ENCODE measurements around the gene MYRF.

The MYRF gene

DNA sequence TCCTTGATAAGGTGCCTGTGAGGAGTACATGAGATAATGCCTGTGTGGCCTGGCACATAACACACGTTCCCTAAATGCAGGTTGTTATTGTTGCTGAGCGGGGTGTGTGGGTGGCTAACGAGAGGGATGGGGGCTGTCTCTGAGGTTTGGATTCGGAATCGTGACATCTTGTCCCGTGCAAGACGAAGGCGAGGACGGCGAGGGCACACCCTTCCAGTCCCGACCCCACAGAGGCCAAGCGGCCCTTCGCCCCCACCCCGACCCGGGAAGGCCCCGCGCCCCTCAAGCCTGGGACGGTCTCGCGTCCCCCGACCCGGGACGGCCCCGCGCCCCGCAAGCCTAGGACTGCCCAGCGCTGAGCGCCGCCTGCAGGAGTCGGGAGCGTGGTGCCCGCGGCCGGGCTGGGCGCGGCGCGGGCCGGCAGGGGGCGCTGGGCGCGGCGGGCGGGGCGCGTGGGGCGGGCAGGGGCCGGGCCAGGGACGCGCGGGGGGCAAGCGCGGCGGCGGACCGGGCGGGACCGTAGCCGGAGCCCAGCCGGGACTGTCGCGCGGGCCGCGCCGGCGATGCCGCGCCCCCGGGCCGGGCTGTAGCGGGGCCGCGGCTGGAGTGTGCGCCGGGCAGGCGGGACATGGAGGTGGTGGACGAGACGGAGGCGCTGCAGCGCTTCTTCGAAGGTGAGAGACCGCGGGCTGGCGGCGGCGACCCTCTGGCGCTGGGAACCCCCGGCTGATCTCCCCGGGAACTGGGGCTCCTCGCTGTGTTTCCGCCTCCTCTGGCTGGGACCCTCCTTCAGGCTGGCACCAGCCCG is at the start of gene MYRF:
Gene MYRF, plus strand, starts transcription at position 520 of the 808 bp plus-strand sequence. Its CDS starts 109 bp downstream, at position 629.
- no peak for DNase-seq (ENCODE audit: low read depth)

DNA sequence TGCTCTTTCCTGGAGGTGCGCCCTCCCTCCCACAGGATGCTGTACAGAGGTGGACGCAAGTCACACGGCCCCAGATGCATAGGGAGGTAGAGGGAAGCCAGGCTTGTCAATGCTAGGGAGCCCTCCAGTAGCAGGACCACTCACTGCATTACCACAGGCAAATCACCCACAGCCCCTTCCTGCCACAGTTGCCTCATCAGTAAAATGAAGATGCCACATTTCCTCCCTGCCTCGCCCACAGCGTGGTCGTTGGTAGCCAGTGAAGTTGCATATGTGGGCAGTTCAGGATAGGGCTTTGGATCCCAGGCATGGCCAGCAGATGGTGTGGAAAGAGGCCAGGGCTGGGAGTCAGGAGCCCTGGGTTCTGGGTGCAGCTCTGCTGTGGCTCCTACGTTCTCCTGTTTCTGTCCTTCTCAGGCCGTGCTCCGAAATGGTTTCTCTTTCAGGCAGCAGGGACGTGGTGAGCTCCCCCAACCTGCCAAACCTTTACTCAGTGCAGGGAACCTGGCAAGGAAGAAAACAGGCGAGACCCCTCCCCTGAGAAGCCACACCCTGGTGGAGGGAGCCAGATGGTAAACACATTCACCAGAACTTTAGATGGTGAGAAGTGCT is 49.6 kb upstream of the MYRF start:
- no peak for DNase-seq (ENCODE audit: low read depth)

DNA sequence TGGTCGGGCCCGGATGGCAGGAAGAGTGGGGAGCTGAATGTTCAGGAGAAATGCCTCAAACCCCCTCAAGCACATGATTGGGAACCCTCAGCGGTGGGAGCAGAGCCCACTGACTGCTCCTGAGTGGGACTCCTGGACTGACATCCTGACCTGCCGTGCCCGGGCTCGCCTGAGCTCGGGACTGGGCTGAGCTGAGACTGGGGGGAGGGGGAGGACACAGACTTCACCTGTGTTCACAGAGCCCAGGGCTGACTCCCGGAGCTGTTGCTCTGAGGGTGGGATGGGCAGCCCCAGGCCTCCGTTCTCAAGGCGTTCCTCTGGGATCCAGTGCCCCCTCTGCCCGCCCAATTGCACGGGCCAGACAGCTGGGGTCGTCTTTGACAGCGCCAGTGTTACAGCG is 47.6 kb upstream of the MYRF start:
- no peak for DNase-seq (ENCODE audit: low read depth)

DNA sequence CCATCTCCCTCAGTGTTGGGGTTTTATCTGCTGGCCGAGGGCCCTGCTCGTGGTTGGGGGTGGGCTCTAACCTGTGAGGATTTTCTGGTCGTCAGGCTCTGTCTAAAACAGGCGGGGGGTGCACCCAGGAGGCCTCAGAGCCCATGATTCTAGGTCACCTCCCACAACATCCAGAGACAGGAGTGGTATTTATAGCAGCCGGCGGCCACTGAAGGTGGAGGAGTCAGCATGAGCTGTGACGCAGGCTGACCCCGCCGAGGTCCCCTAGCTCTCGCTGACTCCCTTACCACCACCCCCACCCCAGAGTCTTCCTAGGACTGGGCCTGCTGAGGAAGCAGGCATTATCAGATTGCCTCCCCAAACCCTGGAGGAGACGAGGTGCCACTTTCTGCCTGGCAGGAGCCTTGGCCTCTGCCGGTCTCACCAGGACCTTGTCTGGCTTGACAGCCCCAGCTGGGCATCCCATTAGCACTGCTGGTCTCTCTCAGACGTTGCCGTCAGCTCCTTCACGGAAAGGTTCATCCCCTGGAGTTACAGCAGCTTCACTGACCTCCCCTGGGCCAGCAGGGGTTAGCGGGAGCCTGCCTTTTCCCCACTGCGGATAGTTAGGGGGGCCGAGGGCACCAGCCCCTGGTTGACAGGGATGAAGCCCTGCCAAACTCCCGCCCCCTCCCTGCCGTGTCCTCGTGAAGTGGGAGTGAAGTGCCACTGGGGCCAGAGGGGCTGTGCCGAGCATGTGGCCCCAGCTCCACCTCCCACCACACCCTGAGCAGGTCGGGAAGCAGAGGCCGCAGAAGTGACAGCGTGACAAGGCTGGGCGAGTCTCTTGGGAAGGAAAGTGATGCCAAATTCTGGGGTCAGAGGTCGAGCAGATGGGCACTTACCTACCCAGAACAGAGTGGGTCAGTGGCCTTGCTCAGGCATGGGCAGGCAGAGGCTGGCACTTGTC is 45.7 kb upstream of the MYRF start:
- no peak for DNase-seq (ENCODE audit: low read depth)

DNA sequence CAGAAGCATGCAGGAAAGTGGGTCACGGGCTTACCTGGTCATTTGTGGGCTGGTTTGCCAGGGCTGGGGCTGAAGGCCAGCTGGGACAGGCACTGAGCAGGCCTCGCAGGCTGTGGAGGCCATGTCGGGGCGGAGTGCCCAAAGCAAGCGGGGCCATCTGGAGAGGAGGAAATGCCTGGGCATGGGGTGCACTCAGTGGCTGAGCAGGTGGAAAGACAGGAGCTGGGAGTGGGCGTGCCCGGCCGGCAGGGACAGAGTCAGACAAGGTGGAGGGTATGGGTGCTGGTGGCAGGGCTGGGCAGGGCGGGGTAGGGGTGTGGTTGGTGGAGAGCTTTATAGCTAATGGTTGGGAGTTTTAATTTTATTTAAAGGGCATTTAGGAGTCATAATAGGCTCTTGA is 44.9 kb upstream of the MYRF start:
- no peak for DNase-seq (ENCODE audit: low read depth)

DNA sequence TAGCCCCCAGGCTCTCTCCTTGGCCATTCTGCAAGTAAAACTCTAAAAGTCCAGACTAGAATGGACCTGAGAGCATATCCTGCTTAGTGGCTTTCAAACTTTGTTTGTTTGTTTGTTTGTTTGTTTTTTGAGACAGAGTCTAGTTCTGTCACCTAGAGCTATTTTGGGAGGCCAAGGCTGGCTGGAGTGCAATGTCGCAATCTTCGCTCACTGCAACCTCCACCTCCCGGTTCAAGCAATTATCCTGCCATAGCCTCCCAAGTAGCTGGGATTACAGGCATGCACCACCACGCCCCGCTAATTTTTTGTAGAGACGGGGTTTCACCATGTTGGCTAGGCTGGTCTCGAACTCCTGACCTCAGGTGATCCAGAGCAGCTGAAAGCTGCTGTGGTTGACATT is 43.3 kb upstream of the MYRF start:
- DNase-seq (ENCODE audit: low read depth) = no peak

GRCh38 chr11:61709572-61709971 is 42.9 kb upstream of the MYRF start:
- DNase-seq (ENCODE audit: low read depth) = no peak

DNA sequence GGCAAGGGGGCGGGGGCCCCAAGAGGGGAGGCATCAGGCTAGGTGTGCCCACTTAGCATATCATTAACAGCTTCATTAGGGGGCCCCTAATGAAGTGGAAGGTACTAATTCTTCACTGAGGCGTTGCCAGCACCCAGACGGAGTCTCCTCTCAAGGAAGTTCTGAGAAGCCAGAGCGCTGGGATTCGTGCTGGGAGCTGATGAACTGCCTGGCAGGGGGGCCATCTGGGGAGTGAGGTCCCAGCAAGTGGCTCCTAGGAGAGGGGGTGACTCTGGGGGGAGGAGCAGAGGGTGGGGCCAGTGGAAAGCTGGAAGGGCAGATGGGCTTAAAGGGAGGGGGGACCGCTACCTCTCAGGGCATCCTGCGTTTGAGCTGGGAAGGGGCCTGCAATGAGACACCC is 42.4 kb upstream of the MYRF start:
- DNase-seq (ENCODE audit: low read depth) = no peak

- DNase-seq (ENCODE audit: low read depth) = no peak
Observed at GRCh38 chr11:61711037-61711436, 41.4 kb upstream of the MYRF start.

GRCh38 chr11:61711498-61711897 is 40.9 kb upstream of the MYRF start:
- DNase-seq (ENCODE audit: low read depth) = no peak

- DNase-seq (ENCODE audit: low read depth) = no peak
Observed at GRCh38 chr11:61712314-61712713, 40.1 kb upstream of the MYRF start.

- DNase-seq (ENCODE audit: low read depth) = no peak
Observed at GRCh38 chr11:61712846-61713245, 39.6 kb upstream of the MYRF start.

- DNase-seq (ENCODE audit: low read depth) = no peak
Observed at GRCh38 chr11:61713464-61713863, 39.0 kb upstream of the MYRF start.

- DNase-seq (ENCODE audit: low read depth) = no peak
Observed at GRCh38 chr11:61713906-61714305, 38.5 kb upstream of the MYRF start.

- DNase-seq (ENCODE audit: low read depth) = no peak
Observed at GRCh38 chr11:61714316-61714715, 38.1 kb upstream of the MYRF start.

DNA sequence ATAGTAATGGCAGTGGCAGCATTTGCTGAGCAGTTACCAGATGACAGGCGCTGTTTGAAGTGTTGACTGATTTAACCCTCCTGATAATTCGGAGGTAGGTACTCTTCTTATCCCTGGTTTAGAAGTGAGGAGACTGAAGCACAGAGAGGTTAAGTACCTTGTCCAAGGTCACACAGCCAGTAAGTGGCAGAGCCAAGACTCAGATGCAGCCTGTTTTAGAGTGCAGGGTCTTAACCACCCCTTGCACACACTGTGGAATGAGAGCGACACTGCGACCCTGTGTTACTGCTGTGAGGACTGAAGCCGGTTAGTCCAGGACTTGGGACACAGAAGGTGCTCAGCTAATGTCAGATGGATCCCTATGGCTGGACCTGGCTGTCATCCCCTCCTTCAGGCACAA is 37.5 kb upstream of the MYRF start:
- DNase-seq (ENCODE audit: low read depth) = no peak

DNA sequence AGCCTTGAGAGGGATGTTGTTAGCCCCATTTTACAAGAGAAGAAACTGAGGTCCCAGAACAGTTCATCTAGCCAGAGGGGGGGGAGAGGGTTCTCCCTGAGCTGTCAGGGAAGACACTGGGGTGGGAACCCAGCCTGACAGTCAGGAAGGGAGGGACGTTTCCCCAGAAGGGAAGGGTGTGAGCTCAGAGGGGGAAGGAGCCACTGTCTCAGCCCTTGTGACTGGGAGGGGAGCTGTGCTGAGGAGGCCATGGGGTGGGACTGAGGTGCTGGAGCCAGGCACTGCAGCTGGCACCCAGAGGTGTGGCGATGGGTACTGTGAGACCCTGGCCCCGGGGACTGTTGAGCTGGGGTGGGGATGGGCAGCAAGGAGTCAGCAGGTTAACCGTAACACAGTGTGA is 36.6 kb upstream of the MYRF start:
- no peak for DNase-seq (ENCODE audit: low read depth)

DNA sequence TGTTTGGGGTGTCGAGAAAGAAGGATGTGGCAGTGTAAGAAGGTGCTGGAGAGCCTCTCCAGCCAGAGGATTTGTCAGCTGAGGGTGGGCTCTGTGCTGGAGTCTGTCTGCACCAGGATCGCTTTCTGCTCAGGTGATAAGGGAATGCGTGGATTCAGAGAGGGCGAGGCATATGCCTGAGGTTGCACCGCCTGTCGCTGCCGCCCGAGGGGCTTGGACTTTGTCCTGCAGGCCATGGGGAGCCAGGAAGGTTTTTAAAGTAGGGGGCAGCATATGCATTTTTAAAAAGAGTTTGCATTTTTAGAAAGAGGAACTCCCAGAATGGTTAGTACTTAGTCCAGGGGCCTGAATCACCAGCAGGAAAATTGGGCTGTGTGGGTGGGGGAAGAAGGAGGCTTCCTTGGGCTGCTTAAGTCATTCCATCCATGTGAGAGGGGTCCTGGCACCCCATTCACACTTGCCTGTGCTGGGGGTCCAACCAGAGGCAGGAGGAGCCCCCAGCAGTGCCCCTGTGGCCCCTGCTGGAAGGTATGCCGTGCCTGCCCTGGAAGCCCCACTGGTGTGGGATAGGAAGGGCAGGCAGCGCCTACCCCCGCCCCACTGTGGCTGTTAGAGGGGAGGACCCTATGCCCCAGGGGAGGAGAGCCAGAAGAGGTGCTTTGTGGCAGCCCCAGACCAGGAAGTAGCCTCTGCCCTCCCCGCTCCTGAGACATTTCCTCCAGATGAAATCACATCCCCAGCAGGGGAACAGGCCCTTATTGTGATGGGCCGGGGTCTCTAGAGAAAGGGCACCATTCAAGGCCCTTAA is 35.8 kb upstream of the MYRF start:
- DNase-seq (ENCODE audit: low read depth) = no peak

DNA sequence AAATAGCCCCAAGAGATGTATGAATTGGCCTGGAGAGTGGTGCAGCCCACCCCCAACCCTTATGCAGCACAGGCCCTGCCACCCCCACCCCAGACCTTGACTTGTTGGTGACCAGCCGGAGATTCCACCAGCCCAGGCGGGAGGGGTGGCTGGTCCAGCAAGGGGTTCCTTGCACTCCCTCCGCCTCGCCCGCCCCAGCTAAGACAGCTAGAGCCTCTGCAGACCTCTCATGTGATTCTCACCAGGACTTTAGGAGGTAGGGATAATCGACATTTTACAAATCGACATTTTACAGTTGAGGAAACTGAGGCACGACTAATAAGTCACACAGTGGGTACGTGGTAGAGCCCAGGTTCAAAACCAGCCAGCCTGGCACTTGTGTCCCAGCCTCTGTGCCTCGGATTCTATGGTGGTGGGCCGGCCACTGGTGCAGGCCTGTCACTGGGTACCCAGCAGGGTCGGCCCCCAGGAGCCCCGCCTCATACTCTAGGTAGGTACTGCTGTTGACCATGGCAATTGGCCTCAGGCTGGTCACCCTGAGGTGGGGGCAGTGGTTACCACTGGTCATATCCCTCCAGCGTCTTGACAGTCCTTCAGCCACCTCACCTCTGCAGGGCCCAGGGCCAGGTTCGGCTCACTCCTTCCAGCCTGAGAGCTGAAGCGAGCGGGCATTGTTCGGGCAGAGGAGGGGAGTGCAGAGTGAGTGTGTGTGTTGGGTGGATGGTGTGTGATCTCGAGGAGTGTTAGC is 35.0 kb upstream of the MYRF start:
- DNase-seq (ENCODE audit: low read depth) = no peak

- no peak for DNase-seq (ENCODE audit: low read depth)
Observed at GRCh38 chr11:61718046-61718531, 34.3 kb upstream of the MYRF start.
